ENCODE measurements around the gene PCARE. TPM values are rescaled to one million over a fixed set of nuclear protein-coding genes. Genes with fewer than 3 reads are reported as not detected.

Gene PCARE
- total and polyA plus RNA-seq, 2 experiments from 2014 or later: not detected

- Histone ChIP-seq H4K20me1 (ENCODE audit: insufficient read depth) (no peaks in the 10 kb centered on the region), H3K4me1 (ENCODE audit: insufficient read depth) (no peaks in the 10 kb centered on the region), H3K36me3 (ENCODE audit: low read depth) (no peaks in the 10 kb centered on the region), H2AFZ (no peak overlapping the region), H3K79me2 (ENCODE audit: insufficient read depth) (no peaks in the 10 kb centered on the region), H3K27ac (no peak overlapping the region), H3K9ac (no peak overlapping the region), H3K9me3 (ENCODE audit: low read depth) (no peaks in the 10 kb centered on the region), H3K9me2 (ENCODE audit: insufficient read depth) (no peaks in the 10 kb centered on the region), H3K4me2 (ENCODE audit: unreplicated experiment) (no peak overlapping the region), H3F3A (ENCODE audit: insufficient read depth) (no peaks in the 10 kb centered on the region), H3K27me3 (replicated peaks; ENCODE audit: insufficient read depth) (no peaks in the 10 kb centered on the region; the same call in 1 of the 2 replicates), H3K4me3 (no peak overlapping the region)
- no peak for TF ChIP-seq EZH2 (IDR thresholded peaks at IDR 0.05; ENCODE audit: insufficient read depth, poor library complexity, severe bottlenecking)
- TF ChIP-seq EZH2phosphoT487 (IDR thresholded peaks at IDR 0.05; ENCODE audit: insufficient read depth, low read depth): no peak
- no peak for DNase-seq
- in situ Hi-C loops (cut with MboI): no loop called here
- 79% methylated on average over 8 of the region's 8 CpGs for WGBS, 2 experiments (ENCODE audit: low coverage in 1 of 2, low lambda C conversion rate in 2 of 2, missing lambda C conversion rate in 2 of 2)
Observed at GRCh38 chr2:29014331-29014730, 60.0 kb downstream of the PCARE start.

DNA sequence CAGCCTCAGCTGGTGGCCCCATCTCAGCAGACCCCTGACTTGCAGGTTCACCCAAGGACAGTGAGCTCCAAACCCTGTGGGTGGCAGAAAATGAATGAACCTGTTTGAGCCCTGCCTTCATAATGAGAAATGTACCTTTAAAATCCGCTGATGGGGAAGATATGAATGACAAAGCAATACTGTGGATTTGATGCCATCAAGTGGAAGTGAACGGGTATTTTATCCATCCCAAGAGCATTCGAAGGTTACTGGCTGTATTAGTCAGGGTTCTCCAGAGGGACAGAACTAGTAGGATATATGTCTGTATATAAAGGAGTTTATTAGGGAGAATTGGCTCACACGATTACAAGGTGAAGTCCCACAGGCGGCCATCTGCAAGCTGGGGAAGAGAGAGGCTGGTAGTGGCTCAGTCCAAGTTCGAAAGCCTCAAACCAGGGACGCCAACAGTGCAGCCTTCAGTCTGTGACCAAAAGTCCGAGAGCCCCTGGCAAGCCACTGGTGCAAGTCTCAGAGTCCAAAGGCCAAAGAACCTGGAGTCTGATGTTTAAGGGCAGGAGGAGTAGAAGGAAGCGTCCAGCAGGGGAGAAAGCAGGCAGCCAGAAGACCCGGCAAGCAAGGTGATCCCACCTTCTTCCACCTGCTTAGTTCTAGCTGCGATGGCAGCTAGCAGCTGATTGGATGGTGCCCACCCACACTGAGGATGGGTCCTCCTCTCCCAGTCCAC lies 61.1 kb downstream of the PCARE start:
- in situ Hi-C loops (cut with MboI): no loop called here
- Histone ChIP-seq H3K27ac (no peak overlapping the region), H3K4me3 (no peak overlapping the region), H4K20me1 (ENCODE audit: insufficient read depth) (no peaks in the 10 kb centered on the region), H3K4me1 (ENCODE audit: insufficient read depth) (no peaks in the 10 kb centered on the region), H3F3A (ENCODE audit: insufficient read depth) (no peaks in the 10 kb centered on the region), H3K4me2 (ENCODE audit: unreplicated experiment) (no peak overlapping the region), H3K27me3 (replicated peaks; ENCODE audit: insufficient read depth) (no peaks in the 10 kb centered on the region; the same call in 1 of the 2 replicates), H3K36me3 (ENCODE audit: low read depth) (no peaks in the 10 kb centered on the region), H2AFZ (no peak overlapping the region), H3K9me2 (ENCODE audit: insufficient read depth) (no peaks in the 10 kb centered on the region), H3K9me3 (ENCODE audit: low read depth) (no peaks in the 10 kb centered on the region), H3K9ac (no peak overlapping the region), H3K79me2 (ENCODE audit: insufficient read depth) (no peaks in the 10 kb centered on the region)
- peak; percentile 11 for DNase-seq
- no peak for TF ChIP-seq EZH2 (IDR thresholded peaks at IDR 0.05; ENCODE audit: insufficient read depth, poor library complexity, severe bottlenecking)
- TF ChIP-seq EZH2phosphoT487 (IDR thresholded peaks at IDR 0.05; ENCODE audit: insufficient read depth, low read depth): no peak
- 62 to 64% methylated on average over 11 of the region's 11 CpGs for WGBS, 2 experiments (ENCODE audit: low coverage in 1 of 2, low lambda C conversion rate in 2 of 2, missing lambda C conversion rate in 2 of 2)

DNA sequence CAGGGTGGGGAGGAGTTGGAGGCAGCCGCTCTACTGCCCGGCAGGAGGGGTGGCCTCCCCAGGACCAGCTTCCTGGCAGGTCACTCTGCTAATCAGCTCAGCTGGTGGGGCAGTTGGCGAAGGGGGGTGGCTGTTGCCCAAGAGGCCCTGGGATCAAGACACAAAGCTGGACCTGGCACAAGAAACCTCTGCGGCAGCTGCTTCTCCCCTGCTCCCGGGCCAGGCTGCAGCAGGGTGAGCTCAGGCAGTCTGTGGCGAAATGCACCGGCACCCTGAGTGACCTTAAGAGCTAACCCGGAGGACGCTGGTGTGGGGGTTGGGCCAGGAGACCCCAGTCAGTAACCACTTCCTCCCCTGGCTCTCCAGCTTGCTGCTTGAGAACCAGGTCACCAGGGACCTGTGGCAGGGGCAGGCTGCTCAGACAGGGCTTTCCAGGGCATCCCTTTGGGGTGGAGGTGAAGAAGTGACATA lies 62.1 kb downstream of the PCARE start:
- peak; percentile 23 for DNase-seq
- H3K36me3 ChIP-seq (ENCODE audit: low read depth): no peaks in the 10 kb centered on the region
- H2AFZ ChIP-seq: no peak overlapping the region
- no peak overlapping the region for H3K9ac ChIP-seq
- 24 to 38% methylated on average over 8 to 9 of the region's 9 CpGs for WGBS, 2 experiments (ENCODE audit: low coverage in 1 of 2, low lambda C conversion rate in 2 of 2, missing lambda C conversion rate in 2 of 2)
- TF ChIP-seq EZH2 (IDR thresholded peaks at IDR 0.05; ENCODE audit: insufficient read depth, poor library complexity, severe bottlenecking) (no peak), EZH2phosphoT487 (IDR thresholded peaks at IDR 0.05; ENCODE audit: insufficient read depth, low read depth) (no peak)
- H3K4me1 ChIP-seq (ENCODE audit: insufficient read depth): no peaks in the 10 kb centered on the region
- no peaks in the 10 kb centered on the region for H3K9me3 ChIP-seq (ENCODE audit: low read depth)
- H3K27ac ChIP-seq: no peak overlapping the region
- in situ Hi-C loops (cut with MboI): no loop called here
- H3K4me2 ChIP-seq (ENCODE audit: unreplicated experiment): no peak overlapping the region
- H3K4me3 ChIP-seq: no peak overlapping the region
- H3K79me2 ChIP-seq (ENCODE audit: insufficient read depth): no peaks in the 10 kb centered on the region
- H4K20me1 ChIP-seq (ENCODE audit: insufficient read depth): no peaks in the 10 kb centered on the region
- no peaks in the 10 kb centered on the region for H3K9me2 ChIP-seq (ENCODE audit: insufficient read depth)
- no peaks in the 10 kb centered on the region; the same call in 1 of the 2 replicates for H3K27me3 ChIP-seq (replicated peaks; ENCODE audit: insufficient read depth)
- no peaks in the 10 kb centered on the region for H3F3A ChIP-seq (ENCODE audit: insufficient read depth)

Other genes starting within 250 kb of the PCARE start
- gene TRMT61B, start 204.2 kb downstream of the PCARE start, total RNA-seq (2014; rRNA removed; shearing (Covaris generic)): 11.0 and 13.6 TPM in 2 replicates
- gene TRMT61B, start 204.2 kb downstream of the PCARE start, polyA plus RNA-seq (2016; fragmentation: Nextera tagmentation; extraction: Ambion mirVana): 21.1 and 21.8 TPM in 2 replicates
- gene WDR43, start 179.9 kb downstream of the PCARE start, total RNA-seq (2014; rRNA removed; shearing (Covaris generic)): 68.9 and 71.8 TPM in 2 replicates
- gene WDR43, start 179.9 kb downstream of the PCARE start, polyA plus RNA-seq (2016; fragmentation: Nextera tagmentation; extraction: Ambion mirVana): 28.5 and 31.3 TPM in 2 replicates
- not detected in 2 replicates for gene TOGARAM2, start 93.2 kb downstream of the PCARE start, total RNA-seq (2014; rRNA removed; shearing (Covaris generic))
- gene TOGARAM2, start 93.2 kb downstream of the PCARE start, polyA plus RNA-seq (2016; fragmentation: Nextera tagmentation; extraction: Ambion mirVana): 0.03 TPM in 1 of 2 replicates, not detected in the other
- 51.2 and 55.2 TPM in 2 replicates for gene CLIP4, start 40.9 kb upstream of the PCARE start, total RNA-seq (2014; rRNA removed; shearing (Covaris generic))
- gene CLIP4, start 40.9 kb upstream of the PCARE start, polyA plus RNA-seq (2016; fragmentation: Nextera tagmentation; extraction: Ambion mirVana): 33.3 and 35.3 TPM in 2 replicates

All from GM23248 (cell line).